ENCODE measurements around the gene NPPC. TPM values are rescaled to one million over a fixed set of nuclear protein-coding genes. Genes with fewer than 3 reads are reported as not detected.
A peak's percentile ranks its signal among the peaks of the same experiment; 100 is the strongest.

NPPC gene
- total RNA-seq, 1 donor from 2014 or later, result not detected

DNA sequence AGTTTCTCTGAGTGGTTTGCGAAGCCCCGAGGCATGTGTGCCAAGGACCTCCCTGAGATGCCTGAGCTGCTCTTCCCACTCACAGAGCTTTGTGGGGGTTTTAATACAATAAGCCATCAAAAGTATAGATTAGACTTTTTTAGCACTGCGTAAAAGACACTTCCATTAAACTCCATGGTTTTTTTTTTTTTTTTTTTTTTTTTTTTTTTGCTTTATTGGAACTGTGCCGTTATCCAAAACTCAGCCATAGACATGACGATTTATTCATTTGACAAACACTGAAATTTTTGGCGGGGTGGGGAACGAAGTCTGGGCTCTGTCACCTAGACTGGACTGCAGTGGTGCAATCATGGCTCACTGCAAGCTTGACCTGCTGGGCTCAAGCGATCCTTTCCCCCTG lies 18.4 kb downstream of the NPPC start:
- no peak for DNase-seq (ENCODE audit: low read depth)
- FAIRE-seq, result no peak
- Histone ChIP-seq H3K27me3 (ENCODE audit: control insufficient read depth, insufficient read depth, low read length) (peaks cover 1% of the 10 kb centered on the region), H3K36me3 (ENCODE audit: control insufficient read depth, insufficient read depth, low read length) (no peaks in the 10 kb centered on the region), H3K4me3 (ENCODE audit: low read depth, low read length) (no peak overlapping the region)
- TF ChIP-seq, protein P1, sequence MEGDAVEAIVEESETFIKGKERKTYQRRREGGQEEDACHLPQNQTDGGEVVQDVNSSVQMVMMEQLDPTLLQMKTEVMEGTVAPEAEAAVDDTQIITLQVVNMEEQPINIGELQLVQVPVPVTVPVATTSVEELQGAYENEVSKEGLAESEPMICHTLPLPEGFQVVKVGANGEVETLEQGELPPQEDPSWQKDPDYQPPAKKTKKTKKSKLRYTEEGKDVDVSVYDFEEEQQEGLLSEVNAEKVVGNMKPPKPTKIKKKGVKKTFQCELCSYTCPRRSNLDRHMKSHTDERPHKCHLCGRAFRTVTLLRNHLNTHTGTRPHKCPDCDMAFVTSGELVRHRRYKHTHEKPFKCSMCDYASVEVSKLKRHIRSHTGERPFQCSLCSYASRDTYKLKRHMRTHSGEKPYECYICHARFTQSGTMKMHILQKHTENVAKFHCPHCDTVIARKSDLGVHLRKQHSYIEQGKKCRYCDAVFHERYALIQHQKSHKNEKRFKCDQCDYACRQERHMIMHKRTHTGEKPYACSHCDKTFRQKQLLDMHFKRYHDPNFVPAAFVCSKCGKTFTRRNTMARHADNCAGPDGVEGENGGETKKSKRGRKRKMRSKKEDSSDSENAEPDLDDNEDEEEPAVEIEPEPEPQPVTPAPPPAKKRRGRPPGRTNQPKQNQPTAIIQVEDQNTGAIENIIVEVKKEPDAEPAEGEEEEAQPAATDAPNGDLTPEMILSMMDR (IDR thresholded peaks at IDR 0.05; ENCODE audit: insufficient read depth, low read length, severe bottlenecking), result no peak

DNA sequence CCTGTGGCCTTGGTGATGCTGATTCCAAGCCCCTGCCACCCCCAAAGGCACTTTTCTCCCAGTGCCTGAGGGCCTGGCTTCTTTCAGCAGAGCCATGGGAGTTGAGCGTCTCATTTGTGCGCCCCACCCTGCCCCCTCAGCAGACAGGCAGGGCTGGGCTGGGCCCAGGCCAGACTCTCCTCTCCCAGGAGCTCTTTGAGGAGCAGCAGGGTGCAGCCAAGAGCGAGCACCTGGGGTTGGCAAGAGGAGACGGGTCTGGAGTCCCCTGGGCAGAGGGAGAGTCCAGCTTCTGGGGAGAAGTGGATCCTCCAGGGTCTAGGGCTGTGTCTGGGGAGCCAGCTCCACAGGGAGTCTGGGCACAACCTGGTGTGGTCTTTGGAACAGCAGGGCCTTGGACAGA lies 21.2 kb downstream of the NPPC start:
- no peaks in the 10 kb centered on the region for H3K36me3 ChIP-seq (ENCODE audit: control insufficient read depth, insufficient read depth, low read length)
- FAIRE-seq (no peak), DNase-seq (ENCODE audit: low read depth) (no peak)
- TF ChIP-seq, protein P1 (IDR thresholded peaks at IDR 0.05; ENCODE audit: insufficient read depth, low read length, severe bottlenecking), result no peak
- H3K27me3 ChIP-seq (ENCODE audit: control insufficient read depth, insufficient read depth, low read length), result peaks cover 1% of the 10 kb centered on the region
- H3K4me3 ChIP-seq (ENCODE audit: low read depth, low read length), result no peak overlapping the region

DNA sequence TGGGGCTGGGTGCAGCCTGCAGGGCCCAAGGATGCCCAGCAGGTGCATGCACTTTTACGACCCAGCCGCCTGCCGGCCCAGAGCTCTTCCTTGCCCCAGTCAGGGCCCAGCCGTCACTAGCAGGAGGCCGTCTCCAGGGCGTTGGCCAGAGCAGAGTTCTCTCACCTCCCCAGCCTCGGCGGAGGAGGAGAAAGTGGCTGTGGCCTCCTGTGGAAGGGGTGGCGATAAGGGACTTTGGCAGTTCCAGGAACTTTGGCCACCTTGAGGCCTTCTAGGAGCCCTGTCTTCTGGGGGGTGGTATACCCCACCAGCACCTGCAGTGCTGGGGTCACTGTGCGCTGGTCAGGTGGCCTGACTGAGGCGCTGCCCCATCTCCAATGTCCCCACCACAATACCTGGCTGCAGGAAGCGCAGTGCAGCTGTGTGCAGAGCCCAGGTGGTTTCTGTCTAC lies 22.0 kb downstream of the NPPC start:
- Histone ChIP-seq H3K27me3 (ENCODE audit: control insufficient read depth, insufficient read depth, low read length) (peaks cover 1% of the 10 kb centered on the region), H3K36me3 (ENCODE audit: control insufficient read depth, insufficient read depth, low read length) (no peaks in the 10 kb centered on the region), H3K4me3 (ENCODE audit: low read depth, low read length) (no peak overlapping the region)
- FAIRE-seq (no peak), DNase-seq (ENCODE audit: low read depth) (no peak)
- TF ChIP-seq, protein P1 (IDR thresholded peaks at IDR 0.05; ENCODE audit: insufficient read depth, low read length, severe bottlenecking), result no peak

DNA sequence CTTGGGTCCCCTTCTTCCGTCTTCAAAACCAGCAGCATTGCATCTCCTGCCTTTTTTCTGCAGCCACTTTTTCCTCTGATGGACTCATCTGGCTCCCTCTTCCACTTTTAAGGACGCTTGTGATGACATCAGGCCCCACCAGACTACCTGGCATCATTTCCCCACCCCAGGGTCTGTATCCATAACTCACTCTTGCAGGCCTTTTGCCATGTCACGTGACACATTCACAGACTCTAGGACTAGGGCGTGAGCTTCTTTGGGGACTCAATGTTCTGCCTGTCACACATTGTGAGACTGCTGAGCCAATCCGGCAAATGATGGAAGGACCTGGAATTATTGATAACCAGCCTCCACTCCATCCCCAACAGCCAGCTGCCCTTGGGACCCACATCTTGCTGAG lies 23.6 kb downstream of the NPPC start:
- Histone ChIP-seq H3K4me3 (ENCODE audit: low read depth, low read length) (no peak overlapping the region), H3K27me3 (ENCODE audit: control insufficient read depth, insufficient read depth, low read length) (peaks cover 1% of the 10 kb centered on the region), H3K36me3 (ENCODE audit: control insufficient read depth, insufficient read depth, low read length) (no peaks in the 10 kb centered on the region)
- DNase-seq (ENCODE audit: low read depth) (no peak), FAIRE-seq (no peak)
- TF ChIP-seq, protein P1 (IDR thresholded peaks at IDR 0.05; ENCODE audit: insufficient read depth, low read length, severe bottlenecking), result no peak

DNA sequence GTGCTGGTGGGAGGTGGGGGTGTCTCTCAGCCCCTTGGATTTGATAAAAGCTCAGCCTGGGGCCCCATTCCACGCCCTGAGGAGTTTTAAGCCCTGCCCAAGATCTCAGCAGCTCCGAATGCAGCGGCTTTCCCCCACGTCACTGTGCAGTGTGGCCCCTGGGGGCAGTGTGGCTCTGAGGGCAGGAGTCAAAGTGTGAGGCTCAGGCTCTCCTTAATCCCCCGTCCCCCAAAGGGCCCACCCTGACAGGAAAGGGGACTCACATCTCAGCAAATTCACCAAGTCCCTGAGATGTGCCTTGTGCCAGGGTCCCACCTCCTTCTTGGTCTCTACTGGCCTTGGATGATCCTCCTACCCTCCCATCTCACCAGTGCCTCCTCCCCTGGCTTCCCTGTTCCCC lies 25.2 kb downstream of the NPPC start:
- FAIRE-seq, result peak; percentile 83
- TF ChIP-seq, protein P1 (IDR thresholded peaks at IDR 0.05; ENCODE audit: insufficient read depth, low read length, severe bottlenecking), result no peak
- H3K27me3 ChIP-seq (ENCODE audit: control insufficient read depth, insufficient read depth, low read length), result peaks cover 1% of the 10 kb centered on the region
- no peak for DNase-seq (ENCODE audit: low read depth)
- H3K36me3 ChIP-seq (ENCODE audit: control insufficient read depth, insufficient read depth, low read length), result no peaks in the 10 kb centered on the region
- no peak overlapping the region for H3K4me3 ChIP-seq (ENCODE audit: low read depth, low read length)

DNA sequence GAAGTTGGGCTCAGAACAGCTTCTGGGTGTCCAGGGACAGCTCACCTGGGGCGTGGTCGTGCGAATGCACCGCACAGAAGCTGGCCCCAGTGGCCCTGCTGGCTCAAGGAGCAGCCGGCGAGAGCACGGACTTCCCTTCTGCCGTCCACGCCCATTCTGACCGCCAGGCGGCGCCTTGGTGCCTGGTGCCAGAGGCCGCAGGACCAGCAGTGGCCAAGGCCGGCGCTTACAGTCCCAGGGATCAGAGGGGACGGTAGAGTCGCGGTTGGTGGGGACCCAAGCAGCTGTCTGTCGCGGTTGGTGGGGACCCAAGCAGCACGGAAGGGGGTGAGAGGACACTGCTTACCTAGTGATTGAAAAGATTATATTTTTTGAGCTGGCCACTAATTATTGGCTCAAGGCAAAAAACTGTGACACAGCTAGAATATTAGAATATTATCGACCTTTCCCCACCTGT lies 25.7 kb downstream of the NPPC start:
- no peak overlapping the region for H3K4me3 ChIP-seq (ENCODE audit: low read depth, low read length)
- TF ChIP-seq, protein P1 (IDR thresholded peaks at IDR 0.05; ENCODE audit: insufficient read depth, low read length, severe bottlenecking), result peak; percentile 59
- FAIRE-seq (no peak), DNase-seq (ENCODE audit: low read depth) (peak; percentile 11)
- H3K27me3 ChIP-seq (ENCODE audit: control insufficient read depth, insufficient read depth, low read length), result peaks cover 1% of the 10 kb centered on the region
- no peaks in the 10 kb centered on the region for H3K36me3 ChIP-seq (ENCODE audit: control insufficient read depth, insufficient read depth, low read length)
